ENCODE results near the gene SBF1.

SBF1 gene

DNA sequence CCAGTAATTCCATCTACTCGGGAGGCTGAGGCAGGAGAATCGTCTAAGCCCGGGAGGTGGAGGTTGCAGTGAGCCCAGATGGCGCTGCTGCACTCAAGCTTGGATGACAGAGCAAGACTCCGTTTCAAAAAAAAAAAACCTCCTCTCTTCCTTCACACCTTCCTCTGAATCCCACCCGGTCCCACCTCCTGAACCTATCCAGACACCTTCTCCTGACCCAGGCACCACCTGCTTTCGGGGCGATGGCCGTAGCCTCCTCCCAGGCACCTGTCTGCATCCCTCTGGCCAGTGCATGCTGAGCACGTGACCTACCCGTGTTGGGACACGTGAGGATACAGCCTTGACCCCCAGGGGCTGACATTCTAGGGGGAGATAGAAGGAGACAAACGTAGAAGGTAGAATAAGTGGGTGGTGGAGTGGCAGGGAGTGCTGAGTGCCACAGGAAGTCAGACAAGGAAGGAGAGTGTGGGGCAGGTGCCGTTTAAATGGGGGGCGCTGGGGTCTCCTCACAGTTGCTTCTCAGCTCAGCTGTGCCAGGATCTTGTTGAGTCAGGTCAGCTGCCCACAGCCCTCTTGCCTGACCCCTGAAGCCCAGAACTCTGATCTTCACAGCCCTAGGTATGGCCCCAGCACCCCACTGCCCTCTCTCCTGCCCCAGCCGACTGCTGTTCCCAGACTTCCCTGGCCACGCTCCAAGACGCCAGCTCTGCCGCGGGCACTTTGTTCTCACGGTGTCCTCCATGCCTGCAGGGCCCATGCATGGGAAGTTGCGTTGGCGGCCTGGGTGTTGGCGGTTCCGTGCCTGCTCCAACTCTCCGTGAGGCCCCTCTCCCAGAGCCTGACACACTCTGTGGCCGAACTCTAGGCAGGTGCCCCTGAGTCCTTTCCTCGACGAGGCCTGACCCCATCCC, 10.6 kb upstream of the SBF1 start:
- peak; percentile 24 for DNase-seq

GRCh38 chr22:50483977-50484853, 9.4 kb upstream of the SBF1 start:
- DNase-seq, result no peak

DNA sequence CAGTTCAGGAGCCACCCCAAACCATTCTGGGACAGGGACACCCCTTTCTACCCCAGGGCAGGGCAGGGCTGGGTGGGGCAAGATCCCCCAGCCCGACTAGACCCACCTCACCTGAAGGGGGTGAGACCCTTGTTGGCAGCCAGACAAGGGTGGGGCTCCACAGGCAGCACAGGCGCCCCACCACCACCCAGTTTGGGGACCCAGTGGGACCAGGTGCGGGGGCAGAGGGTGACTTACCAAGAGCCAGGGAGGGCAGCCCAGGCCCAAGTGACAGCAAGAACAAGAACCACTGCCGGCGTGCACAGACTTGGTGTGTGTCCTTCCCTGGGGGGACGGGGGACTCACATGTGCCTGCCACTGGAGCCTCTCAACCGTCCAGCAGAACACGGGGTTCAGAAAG, 8.7 kb upstream of the SBF1 start:
- no peak for DNase-seq

GRCh38 chr22:50483106-50483505, 8.3 kb upstream of the SBF1 start:
- DNase-seq, result no peak

- DNase-seq, result peak; percentile 24
Observed at GRCh38 chr22:50482107-50483074, 7.6 kb upstream of the SBF1 start.

DNA sequence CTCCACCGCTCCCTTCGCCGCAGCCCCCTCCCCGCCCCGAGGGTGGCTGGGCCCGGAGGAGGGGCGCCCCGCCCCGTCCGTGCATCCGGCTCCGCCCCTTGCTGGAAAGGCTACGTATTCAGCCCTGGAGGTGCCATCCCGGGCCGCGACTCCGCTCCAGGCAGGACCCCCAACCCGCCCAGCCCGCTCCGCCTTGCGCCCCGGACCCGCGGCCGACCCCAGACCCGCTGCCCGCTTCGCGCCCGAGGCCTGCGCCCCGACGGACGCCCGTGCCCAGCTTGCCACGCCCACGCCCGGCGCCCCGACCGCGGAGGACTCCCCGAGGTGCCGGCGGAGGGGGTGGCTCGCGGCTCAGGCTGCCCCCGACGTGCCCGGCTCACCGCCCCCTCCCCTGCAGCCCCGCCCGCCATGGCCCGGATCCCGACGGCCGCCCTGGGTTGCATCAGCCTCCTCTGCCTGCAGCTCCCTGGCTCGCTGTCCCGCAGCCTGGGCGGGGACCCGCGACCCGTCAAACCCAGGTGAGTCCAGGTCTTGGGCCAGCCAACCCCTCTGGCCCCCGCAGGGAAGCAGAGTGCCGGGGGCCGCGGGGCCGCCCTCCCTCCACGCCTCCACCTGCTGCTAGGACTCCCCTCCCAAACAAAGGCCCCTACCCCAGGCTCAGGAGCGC, 6.7 kb upstream of the SBF1 start, which contains the start of gene ADM2:
Gene ADM2 (plus strand): TSS at position 104 of the 667 bp plus-strand sequence. CDS start 305 bp downstream, at position 409.
- no peak for DNase-seq

DNA sequence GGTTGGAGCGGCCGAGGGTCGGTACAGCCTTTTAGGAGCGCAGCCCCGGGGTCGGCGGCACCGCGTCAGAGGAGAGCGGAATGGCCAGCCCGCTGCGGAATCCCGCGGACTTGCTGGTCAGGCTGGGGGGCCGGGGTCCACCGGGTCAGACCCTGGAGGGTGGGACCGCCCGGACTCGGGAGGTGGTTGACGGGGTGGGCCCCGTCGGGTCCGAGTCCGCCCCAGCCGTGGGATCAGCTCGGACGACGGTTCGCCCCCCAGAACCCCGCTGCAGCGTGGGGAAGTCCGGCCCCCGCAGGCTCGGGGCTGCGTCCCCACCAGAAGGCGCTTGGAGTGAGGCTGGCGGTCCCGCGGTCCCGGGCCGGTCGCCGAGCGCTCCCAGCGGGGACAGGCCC, 6.2 kb upstream of the SBF1 start:
- no peak for DNase-seq

DNA sequence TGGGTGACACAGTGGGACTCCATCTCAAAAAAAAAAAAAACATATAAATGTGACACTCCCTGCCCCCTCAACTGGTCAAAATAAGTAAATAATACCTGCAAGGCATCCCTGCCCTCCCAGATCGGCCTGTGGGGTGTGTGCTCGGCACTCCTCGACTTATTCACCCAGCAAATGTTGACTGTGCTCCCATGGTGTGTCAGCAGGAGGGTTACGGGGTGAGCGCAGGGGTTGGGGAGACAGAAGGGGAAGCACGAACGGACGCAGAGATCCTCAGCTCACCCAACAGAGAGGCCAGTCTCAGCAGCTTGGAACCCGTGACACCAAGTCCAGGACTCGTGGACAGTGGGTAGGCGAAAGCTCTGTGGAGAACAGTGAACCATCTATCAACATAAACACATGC, 4.9 kb upstream of the SBF1 start:
- DNase-seq, result no peak

- DNase-seq, result no peak
Observed at GRCh38 chr22:50477923-50478322, 3.1 kb upstream of the SBF1 start.

GRCh38 chr22:50476868-50477267, 2.0 kb upstream of the SBF1 start:
- no peak for DNase-seq

DNA sequence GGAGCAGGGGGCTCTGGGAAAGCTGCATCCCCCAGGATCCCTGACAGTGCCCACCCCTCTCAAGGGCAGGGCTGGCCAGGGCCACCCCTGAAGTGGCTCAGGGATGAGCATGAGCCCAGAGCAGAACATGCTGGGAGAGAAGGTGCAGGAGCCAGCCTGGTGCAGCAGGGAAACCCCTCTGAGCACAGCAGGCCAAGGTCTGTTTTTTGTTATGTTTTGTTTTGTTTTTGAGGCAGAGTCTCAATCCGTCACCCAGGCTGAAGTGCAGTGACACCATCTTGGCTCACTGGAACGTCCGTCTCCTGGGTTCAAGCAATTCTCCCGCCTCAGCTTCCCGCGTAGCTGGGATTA, 792 bp upstream of the SBF1 start:
- no peak for DNase-seq

GRCh38 chr22:50473855-50474671, 772 bp downstream of the SBF1 start:
- DNase-seq, result no peak

GRCh38 chr22:50473088-50473487, 1.7 kb downstream of the SBF1 start:
- no peak for DNase-seq

GRCh38 chr22:50471962-50472361, 2.9 kb downstream of the SBF1 start:
- DNase-seq, result no peak

DNA sequence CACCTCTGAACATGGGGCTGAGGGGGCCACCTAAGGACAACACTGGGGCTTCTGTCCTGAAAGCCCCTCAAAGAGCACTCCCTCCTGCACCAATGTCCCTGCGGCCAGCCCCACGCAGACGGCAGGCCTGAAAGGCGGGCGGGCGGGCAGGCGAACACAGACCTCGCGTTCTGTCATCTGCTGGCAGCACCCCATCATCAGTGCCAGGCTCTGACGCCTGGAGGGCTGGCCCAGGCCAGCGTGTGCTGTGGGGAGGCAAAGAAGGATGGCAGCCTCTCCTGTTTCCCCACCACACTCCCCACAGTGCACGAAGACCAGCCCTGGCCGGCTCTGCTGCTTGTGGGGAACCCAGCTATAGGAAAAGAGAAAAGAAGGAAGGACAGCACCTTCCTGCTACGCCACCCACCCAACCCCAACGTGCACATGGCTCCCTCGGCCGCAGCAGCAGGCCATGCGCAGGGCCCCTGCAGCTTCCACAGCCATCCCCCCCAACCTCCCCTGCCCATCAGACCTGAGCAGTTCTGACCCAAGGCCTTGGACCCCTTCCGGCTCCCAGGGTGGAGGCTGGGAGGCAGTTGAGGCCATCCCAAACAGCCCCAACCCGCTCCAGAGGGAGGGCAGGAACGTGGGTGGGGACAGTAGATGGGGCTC, 3.5 kb downstream of the SBF1 start:
- no peak for DNase-seq

DNA sequence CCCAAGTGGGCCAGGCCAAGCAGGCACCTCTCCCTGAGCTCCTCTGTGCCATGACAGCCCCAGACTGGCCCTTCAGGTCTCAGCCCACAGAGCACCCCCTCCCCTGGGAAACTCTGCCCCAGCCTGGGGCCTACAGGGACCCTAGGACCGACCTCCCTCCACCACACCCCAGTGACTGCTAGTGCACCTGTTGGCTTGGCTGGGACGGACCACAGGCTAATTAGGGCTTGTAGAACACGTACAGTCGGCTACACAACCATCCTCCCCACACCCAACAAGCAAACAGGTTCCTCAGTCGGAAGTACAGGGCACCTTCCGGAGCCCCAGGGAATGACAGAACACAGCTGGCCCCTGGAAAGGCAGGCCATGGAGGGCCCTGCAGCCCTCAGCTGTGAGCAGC, 4.3 kb downstream of the SBF1 start:
- DNase-seq, result no peak

DNA sequence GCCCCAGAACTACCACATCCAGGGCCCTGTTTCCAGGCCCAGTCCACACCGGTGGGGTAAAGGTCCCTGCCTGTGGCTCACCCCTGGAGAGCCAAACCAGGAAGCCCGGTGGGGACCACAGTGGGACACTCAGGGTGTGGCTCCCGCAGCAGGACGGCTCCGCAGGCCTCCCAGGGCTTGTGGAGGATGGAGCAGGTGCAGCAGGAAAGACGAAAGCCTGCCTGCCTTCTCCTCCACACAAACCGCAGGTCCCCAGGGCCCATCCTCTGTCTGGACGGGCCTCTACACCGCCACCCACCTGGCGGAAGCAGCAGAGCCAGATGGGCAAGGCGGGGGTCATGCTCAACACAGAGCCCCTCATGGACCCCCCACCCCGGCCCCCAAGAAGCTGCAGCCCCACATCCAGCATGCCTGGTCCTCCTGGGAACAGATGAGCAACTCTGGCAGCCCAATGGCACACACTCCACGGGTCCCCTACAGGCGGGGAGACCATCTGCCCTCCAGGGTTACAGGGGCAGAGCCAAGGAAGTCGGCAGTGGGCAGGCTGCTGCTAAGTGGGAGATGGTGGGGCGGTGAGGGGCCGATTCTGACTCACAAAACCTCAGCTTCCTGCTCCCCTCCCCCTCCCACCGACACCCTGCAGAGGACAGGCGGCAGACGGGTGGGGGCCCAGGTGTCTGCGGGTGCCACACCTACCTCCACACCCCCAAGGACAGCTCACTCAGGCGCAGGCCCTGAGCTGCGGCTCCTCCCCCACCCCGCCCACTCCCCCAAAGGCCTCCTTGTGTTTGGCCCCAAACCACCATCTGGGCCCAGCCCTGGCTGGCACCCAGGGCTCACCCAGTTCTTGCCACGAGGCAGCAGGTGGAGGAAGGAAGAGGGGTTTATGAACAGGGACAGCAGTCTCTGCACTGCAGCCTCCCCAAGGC, 5.2 kb downstream of the SBF1 start:
- DNase-seq, result no peak

DNA sequence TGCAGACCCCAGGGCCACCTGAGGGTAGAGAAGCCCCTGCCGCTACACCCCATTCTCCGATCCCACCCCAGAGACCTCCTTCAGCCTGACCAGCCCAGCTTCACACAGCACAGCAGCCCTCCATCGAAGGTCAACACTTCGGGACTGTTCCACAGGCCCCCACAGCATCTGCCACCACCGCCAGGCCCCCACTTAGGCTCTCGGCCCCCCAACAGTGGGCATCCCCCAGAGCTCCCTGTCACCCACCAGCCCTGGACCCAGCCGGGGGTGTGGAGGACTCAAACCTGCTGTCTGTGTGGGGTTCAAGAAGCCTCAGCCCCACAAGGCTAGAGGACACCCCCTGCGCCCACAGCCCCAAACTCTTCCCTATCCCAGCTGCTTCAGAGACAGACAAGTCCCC, 6.2 kb downstream of the SBF1 start:
- no peak for DNase-seq

DNA sequence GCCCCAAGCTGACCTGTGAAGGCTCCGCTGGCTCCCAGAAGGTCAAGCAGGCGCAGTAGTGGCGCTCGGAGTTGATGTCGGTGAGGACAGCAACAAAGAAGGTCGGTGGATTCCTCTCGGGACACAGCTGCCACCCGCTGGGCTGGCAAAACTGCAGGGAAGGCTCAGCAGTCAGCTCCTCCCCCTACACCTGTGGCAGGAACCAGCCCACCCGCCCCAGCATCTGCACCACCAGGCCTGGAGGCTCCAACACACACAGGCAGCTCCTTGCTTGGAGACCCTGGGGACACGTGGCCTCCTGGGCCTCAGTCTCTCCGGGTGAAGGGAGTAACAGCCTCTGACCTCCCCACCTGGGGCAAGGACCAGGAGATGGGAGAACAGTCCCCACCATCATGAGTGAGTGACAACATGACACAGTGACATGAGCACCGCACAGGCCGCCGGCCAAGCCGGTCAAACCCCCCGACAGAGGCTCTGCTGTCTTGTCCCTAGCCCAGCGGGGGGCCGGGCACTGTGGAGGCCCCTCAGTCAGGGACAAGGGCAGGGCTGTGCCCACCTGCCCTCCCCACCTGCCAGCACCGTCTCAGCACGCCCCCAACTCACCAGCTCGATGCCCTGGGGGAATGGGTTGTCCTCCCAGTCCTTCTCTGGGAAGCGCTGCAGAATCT, 6.9 kb downstream of the SBF1 start:
- no peak for DNase-seq
